ENCODE data around the gene TGFBRAP1.

TGFBRAP1 gene

GRCh38 chr2:105323111-105323510 is 6.4 kb downstream of the TGFBRAP1 start:
- CTCF ChIA-PET: interaction anchor here (0.7 to 1.7 kb wide), 8 partner anchors 7 to 25 kb away, joined by 3 to 7 read pairs (median 3); no protein-coding TSS in a partner anchor
- POLR2A ChIA-PET: no interaction called here
- DNase-seq (ENCODE audit: extremely low spot score): no peak
- TF ChIP-seq CTCF (IDR thresholded peaks at IDR 0.05; ENCODE audit: control extremely low read depth, extremely low read depth, low read depth, missing control alignments): no peak

- no peak for TF ChIP-seq CTCF (IDR thresholded peaks at IDR 0.05; ENCODE audit: control extremely low read depth, extremely low read depth, low read depth, missing control alignments)
- POLR2A ChIA-PET: interaction anchor here (0.6 kb wide), 1 partner anchor 8 kb away, joined by 3 read pairs; no protein-coding TSS in a partner anchor
- no peak for DNase-seq (ENCODE audit: extremely low spot score)
- CTCF ChIA-PET: interaction anchor here (0.7 to 1.7 kb wide), 8 partner anchors 8 to 27 kb away, joined by 3 to 7 read pairs (median 3); no protein-coding TSS in a partner anchor
Observed at GRCh38 chr2:105321875-105322646, 7.5 kb downstream of the TGFBRAP1 start.

- CTCF ChIA-PET: interaction anchor here (1.1 to 1.8 kb wide), 4 partner anchors 10 to 26 kb away, joined by 3 to 4 read pairs (median 4); no protein-coding TSS in a partner anchor
- POLR2A ChIA-PET: no interaction called here
Observed at GRCh38 chr2:105320651-105321215, 8.8 kb downstream of the TGFBRAP1 start.

GRCh38 chr2:105317937-105318336 is 11.6 kb downstream of the TGFBRAP1 start:
- ChIA-PET CTCF (interaction anchor here (0.9 to 1.6 kb wide), 2 partner anchors 17 to 30 kb away, joined by 3 to 4 read pairs; no protein-coding TSS in a partner anchor), POLR2A (no interaction called here)
- TF ChIP-seq CTCF (IDR thresholded peaks at IDR 0.05; ENCODE audit: control extremely low read depth, extremely low read depth, low read depth, missing control alignments): no peak
- no peak for DNase-seq (ENCODE audit: extremely low spot score)

More at GRCh38 chr2:105320651-105321215, 8.8 kb downstream of the TGFBRAP1 start:
- TF ChIP-seq CTCF (IDR thresholded peaks at IDR 0.05; ENCODE audit: control extremely low read depth, extremely low read depth, low read depth, missing control alignments): no peak
- DNase-seq (ENCODE audit: extremely low spot score): no peak

- ChIA-PET POLR2A (interaction anchor here (0.9 kb wide), 1 partner anchor 13 kb away, joined by 5 read pairs; no protein-coding TSS in a partner anchor), CTCF (interaction anchor here (1.1 to 1.6 kb wide), 2 partner anchors 13 to 27 kb away, joined by 4 to 8 read pairs; no protein-coding TSS in a partner anchor)
- DNase-seq (ENCODE audit: extremely low spot score): no peak
- no peak for TF ChIP-seq CTCF (IDR thresholded peaks at IDR 0.05; ENCODE audit: control extremely low read depth, extremely low read depth, low read depth, missing control alignments)
Observed at GRCh38 chr2:105315314-105315713, 14.2 kb downstream of the TGFBRAP1 start.

- no peak for DNase-seq (ENCODE audit: extremely low spot score)
- ChIA-PET CTCF (interaction anchor here (1.1 to 2.1 kb wide), 3 partner anchors 8 to 27 kb away, joined by 3 to 7 read pairs (median 6); no protein-coding TSS in a partner anchor), POLR2A (interaction anchor here (0.8 kb wide), 1 partner anchor 9 kb away, joined by 3 read pairs; no protein-coding TSS in a partner anchor)
- TF ChIP-seq CTCF (IDR thresholded peaks at IDR 0.05; ENCODE audit: control extremely low read depth, extremely low read depth, low read depth, missing control alignments): no peak
Observed at GRCh38 chr2:105313877-105314276, 15.7 kb downstream of the TGFBRAP1 start.

Measured in GM10248 (cell line).